Fibroblast of mammary gland (primary cell): Measurements from ENCODE around the gene IER5L.

Experiments used
- DNase-seq: peaks from one replicate; pipeline ENCODE4 v3.0.0-alpha.2; 2010; ENCODE audit warnings: low read depth
- H3K4me3 ChIP-seq: 2 replicates; pipeline ENCODE4 v1.5.1; 2011; ENCODE audit warnings: low read depth, mild to moderate bottlenecking, low read length, moderate library complexity; ENCODE audit not compliant: control insufficient read depth
- CTCF ChIP-seq: conservative IDR thresholded peaks from 2 replicates; pipeline ENCODE4 v1.5.1; 2011; ENCODE audit warnings: low read depth, low read length, inconsistent platforms; ENCODE audit not compliant: control insufficient read depth, insufficient read depth

Gene IER5L

GRCh38 chr9:129176701-129177442 lies 1.2 kb downstream of the IER5L start:
- TF ChIP-seq CTCF = no peak
- H3K4me3 ChIP-seq = peak overlapping the region; percentile 69
- DNase-seq = peak; percentile 41

- no peak for TF ChIP-seq CTCF
- peak; percentile 87 for DNase-seq
- peak overlapping the region; percentile 69 for H3K4me3 ChIP-seq
These were observed 2.0 kb downstream of the IER5L start for GRCh38 chr9:129175825-129176633.

GRCh38 chr9:129175515-129175824 lies 2.6 kb downstream of the IER5L start:
- DNase-seq = no peak
- peak overlapping the region; percentile 69 for H3K4me3 ChIP-seq

GRCh38 chr9:129174724-129175514 lies 3.1 kb downstream of the IER5L start:
- no peak for TF ChIP-seq CTCF
- peak; percentile 87 for DNase-seq
- H3K4me3 ChIP-seq = peak overlapping the region; percentile 69

More at GRCh38 chr9:129175515-129175824, 2.6 kb downstream of the IER5L start:
- no peak for TF ChIP-seq CTCF

GRCh38 chr9:129174102-129174723 lies 3.8 kb downstream of the IER5L start:
- peak overlapping the region; percentile 69 for H3K4me3 ChIP-seq
- peak; percentile 94 for DNase-seq
- TF ChIP-seq CTCF = peak; percentile 84
